ENCODE results near the gene SNX1.

The SNX1 gene

DNA sequence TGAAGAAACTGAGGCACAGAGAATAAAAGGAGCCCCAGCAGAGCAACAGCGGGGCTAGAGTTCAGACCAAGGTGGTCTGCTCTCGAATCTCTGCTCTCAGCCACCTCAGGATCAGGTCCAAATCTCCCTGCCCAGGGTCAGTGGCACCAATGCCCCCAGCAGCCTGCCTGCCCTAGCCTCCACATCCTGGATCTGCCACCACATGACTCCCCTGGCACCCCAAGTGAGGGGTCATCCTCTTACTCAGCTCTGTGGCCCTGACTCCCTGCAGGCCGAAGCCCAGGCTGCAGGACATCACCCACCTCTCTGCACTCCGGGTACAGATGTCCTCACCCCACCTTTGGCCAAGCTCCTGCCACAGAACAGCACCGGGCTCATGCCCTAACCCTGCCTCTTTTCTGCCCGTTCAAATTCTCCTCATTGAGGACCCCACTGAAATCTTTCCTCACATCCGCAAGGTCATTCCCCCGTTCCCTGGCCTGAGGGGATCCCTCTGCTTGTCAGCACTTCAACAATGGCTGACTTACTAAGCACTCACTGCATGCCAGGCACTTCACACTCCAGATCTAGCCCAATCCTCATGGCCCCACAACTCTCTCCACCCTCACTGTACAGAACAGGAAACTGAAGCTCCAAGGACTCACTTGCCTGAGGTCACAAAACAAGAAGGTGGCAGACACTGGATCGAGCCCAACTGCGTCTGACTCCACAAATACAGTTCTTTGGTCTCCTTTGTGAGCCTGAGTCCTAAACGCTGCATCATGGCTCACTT, 62.8 kb downstream of the SNX1 start:
- TF ChIP-seq, protein P1, sequence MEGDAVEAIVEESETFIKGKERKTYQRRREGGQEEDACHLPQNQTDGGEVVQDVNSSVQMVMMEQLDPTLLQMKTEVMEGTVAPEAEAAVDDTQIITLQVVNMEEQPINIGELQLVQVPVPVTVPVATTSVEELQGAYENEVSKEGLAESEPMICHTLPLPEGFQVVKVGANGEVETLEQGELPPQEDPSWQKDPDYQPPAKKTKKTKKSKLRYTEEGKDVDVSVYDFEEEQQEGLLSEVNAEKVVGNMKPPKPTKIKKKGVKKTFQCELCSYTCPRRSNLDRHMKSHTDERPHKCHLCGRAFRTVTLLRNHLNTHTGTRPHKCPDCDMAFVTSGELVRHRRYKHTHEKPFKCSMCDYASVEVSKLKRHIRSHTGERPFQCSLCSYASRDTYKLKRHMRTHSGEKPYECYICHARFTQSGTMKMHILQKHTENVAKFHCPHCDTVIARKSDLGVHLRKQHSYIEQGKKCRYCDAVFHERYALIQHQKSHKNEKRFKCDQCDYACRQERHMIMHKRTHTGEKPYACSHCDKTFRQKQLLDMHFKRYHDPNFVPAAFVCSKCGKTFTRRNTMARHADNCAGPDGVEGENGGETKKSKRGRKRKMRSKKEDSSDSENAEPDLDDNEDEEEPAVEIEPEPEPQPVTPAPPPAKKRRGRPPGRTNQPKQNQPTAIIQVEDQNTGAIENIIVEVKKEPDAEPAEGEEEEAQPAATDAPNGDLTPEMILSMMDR (IDR thresholded peaks at IDR 0.05; ENCODE audit: low read depth, low read length, missing control alignments) = no peak
- peaks cover 72% of the 10 kb centered on the region for H3K36me3 ChIP-seq (replicated peaks)
- in situ Hi-C loops (cut with HindIII; ENCODE audit: low pct_ligation_motif_present, low sequenced_read_pairs) = no loop called here

DNA sequence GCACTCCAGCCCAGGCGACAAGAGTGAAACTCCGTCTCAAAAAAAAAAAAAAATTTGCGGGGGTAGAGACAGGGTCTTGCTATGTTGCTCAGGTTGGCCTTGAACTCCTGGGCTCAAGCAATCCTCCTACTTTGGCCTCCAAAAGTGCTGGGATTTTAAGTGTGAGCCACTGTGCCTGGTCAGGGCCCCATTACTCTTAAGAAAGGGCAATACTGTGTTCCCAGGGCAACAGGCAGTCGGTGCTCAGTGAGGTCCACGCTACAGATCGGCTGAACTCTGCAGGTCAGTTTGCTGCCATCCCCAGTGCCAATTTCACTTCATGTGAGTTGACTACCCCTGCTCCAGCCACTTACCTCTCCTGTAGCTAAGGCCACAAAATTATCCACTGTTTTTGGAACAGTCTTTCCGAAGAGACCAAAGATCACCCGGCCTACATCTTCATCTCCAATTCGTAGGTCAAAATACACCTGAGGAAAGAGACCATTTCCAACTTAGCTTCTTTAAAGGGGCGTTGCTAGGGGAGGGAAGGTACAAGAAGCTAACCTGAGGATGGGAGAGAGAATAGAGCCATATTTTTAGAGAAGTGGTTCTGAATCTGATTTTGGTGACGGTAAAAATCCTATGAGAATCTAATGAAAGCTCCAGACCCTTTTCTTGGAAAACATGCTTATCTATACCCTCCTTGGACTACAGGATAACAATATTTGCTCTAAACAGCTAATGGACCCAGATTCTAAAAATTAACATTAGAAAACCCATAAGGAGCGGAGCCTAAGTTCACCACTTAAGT, 66.1 kb downstream of the SNX1 start:
- DNase-seq = no peak
- no peaks in the 10 kb centered on the region for H3K27me3 ChIP-seq (replicated peaks)
- in situ Hi-C loops (cut with HindIII; ENCODE audit: low pct_ligation_motif_present, low sequenced_read_pairs) = no loop called here
- peak overlapping the region; percentile 99 for H3K4me3 ChIP-seq (ENCODE audit: low read depth, low read length)
- TF ChIP-seq, protein P1 (IDR thresholded peaks at IDR 0.05; ENCODE audit: low read depth, low read length, missing control alignments) = no peak
- peak overlapping the region; percentile 79 for H3K27ac ChIP-seq
- H3K36me3 ChIP-seq (replicated peaks) = peaks cover 48% of the 10 kb centered on the region

More for the DNA sequence above, 62.8 kb downstream of the SNX1 start:
- Histone ChIP-seq H3K27me3 (replicated peaks) (no peaks in the 10 kb centered on the region), H3K4me3 (ENCODE audit: low read depth, low read length) (no peak overlapping the region), H3K27ac (no peak overlapping the region)
- DNase-seq = no peak

DNA sequence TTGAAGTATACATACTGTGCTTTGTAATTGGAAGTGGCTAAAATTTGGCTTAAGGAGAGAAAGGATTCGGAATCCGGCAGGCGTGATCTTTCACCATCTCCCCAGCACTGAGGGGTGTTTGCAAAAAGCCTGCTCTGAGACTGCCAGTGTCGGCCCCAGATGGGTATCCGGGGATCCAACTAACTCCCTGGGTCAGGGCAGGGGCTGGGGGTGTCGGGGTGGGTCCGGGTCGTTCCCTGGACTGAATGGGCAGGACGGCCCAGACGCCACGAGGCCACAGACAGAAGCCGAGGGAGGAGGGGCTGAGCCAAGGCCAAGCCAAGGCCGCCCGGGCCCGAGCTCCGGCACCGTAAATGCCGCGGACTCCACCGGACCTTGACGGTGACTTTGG, 66.7 kb downstream of the SNX1 start:
- peaks cover 42% of the 10 kb centered on the region for H3K36me3 ChIP-seq (replicated peaks)
- no peaks in the 10 kb centered on the region for H3K27me3 ChIP-seq (replicated peaks)
- in situ Hi-C loops (cut with HindIII; ENCODE audit: low pct_ligation_motif_present, low sequenced_read_pairs) = no loop called here
- DNase-seq = no peak
- TF ChIP-seq, protein P1 (IDR thresholded peaks at IDR 0.05; ENCODE audit: low read depth, low read length, missing control alignments) = no peak
- H3K27ac ChIP-seq = peak overlapping the region; percentile 79
- peak overlapping the region; percentile 99 for H3K4me3 ChIP-seq (ENCODE audit: low read depth, low read length)

DNA sequence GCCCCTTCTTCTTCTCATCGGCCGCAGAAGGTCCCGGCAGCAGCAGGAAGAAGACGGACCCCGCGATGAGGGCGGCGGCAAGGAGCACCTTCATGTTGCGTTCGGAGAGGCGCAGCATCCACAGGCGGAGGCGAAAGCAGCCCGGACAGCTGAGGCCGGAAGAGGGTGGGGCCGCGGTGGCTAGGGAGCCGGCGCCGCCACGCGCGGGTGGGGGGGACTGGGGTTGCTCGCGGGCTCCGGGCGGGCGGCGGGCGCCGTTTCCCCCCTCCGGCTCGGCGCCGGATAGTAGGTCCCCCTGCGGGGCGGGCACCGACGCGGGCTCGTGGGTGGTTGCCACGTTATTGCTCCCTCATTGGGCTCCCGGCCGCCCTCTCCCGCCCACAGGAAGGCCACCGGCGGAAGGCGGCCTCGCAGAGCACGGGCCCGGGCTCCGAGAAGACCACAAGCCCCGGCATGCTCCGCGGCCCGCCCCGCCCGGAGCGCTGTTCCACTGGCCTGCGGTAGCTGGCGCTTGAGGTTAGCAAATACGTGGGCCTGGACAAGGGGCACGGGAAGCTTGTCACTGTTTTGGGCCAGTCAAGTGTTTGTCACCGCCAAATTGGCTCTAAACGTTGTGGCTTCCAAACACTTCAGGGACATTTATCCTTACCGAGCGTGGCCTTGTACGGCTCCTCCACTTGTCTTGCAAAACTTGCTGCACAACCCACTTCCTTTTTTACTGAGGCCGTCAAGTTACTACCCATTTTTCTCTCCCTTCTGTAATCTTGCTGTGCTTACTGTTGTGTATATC, 67.3 kb downstream of the SNX1 start, which contains the start of gene PPIB:
TSS of gene PPIB (minus strand) at position 154 of the 790 bp plus-strand sequence. CDS start at position 118, 36 bp downstream.
- peak; percentile 95 for DNase-seq
- peaks cover 36% of the 10 kb centered on the region for H3K36me3 ChIP-seq (replicated peaks)
- TF ChIP-seq, protein P1 (IDR thresholded peaks at IDR 0.05; ENCODE audit: low read depth, low read length, missing control alignments) = peak; percentile 50
- peak within 1 kb of the TSS; percentile 79 for H3K27ac ChIP-seq
- peak within 1 kb of the TSS; percentile 99 for H3K4me3 ChIP-seq (ENCODE audit: low read depth, low read length)
- no peaks in the 10 kb centered on the region for H3K27me3 ChIP-seq (replicated peaks)
- in situ Hi-C loops (cut with HindIII; ENCODE audit: low pct_ligation_motif_present, low sequenced_read_pairs) = no loop called here

DNA sequence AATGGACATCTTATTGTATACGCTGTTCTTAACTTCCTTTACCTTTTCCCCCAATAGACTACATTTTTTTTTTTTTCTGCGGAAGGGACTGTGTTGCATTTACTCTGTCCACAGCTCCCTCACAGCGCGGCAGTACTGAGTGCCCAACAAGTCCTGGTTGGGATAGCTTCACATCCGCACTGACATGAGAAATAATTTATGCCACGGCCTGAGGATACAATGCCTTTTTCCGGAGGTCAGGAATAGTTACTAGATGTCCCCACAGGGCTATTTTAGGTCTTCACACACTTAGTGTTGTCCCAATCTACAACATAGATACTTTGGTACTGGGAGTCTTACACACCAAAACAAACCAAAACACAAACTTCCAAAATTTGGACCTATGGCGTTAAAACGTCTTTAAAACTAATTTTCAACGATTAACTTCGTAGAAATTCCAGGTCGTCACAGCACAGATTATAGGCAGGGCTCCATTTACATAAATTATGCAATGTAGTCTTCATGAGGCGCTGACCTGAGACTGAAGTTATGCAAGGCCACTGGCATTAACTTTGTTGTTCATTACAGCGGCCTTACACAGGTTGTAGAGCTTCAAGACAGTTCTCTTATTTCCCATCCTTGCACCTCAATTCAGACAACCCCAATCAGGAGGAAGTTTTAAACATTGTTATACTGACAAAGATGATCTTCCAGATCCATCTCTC, 68.0 kb downstream of the SNX1 start:
- H3K27me3 ChIP-seq (replicated peaks) = no peaks in the 10 kb centered on the region
- peak overlapping the region; percentile 56 for H3K4me3 ChIP-seq (ENCODE audit: low read depth, low read length)
- DNase-seq = no peak
- in situ Hi-C loops (cut with HindIII; ENCODE audit: low pct_ligation_motif_present, low sequenced_read_pairs) = no loop called here
- TF ChIP-seq, protein P1 (IDR thresholded peaks at IDR 0.05; ENCODE audit: low read depth, low read length, missing control alignments) = no peak
- peaks cover 29% of the 10 kb centered on the region for H3K36me3 ChIP-seq (replicated peaks)
- H3K27ac ChIP-seq = no peak overlapping the region

All from brain microvascular endothelial cell (primary cell).